Fibroblast of pulmonary artery (primary cell): ENCODE measurements around the gene FUT6.

Experiments used
- DNase-seq: peaks from one replicate; pipeline ENCODE4 v3.0.0-alpha.2; 2010; ENCODE audit warnings: low read depth
- H3K4me3 ChIP-seq: replicated peaks from 2 replicates; pipeline ENCODE4 v1.5.1; 2011; ENCODE audit warnings: low read depth, mild to moderate bottlenecking, control low read depth, low read length, moderate library complexity
- CTCF ChIP-seq: IDR thresholded peaks from 2 replicates; pipeline ENCODE4 v1.5.1; 2011; ENCODE audit warnings: mild to moderate bottlenecking, control low read depth, low read length, inconsistent platforms; ENCODE audit errors: missing control alignments

The FUT6 gene

GRCh38 chr19:5837761-5838352 is 1.6 kb downstream of the FUT6 start:
- TF ChIP-seq CTCF, result no peak
- DNase-seq, result no peak
- H3K4me3 ChIP-seq, result no peak overlapping the region

- no peak for TF ChIP-seq CTCF
- DNase-seq, result no peak
- no peak overlapping the region for H3K4me3 ChIP-seq
Measured at GRCh38 chr19:5832527-5833216, 6.8 kb downstream of the FUT6 start.

- H3K4me3 ChIP-seq, result no peak overlapping the region
- TF ChIP-seq CTCF, result no peak
- no peak for DNase-seq
Measured at GRCh38 chr19:5832061-5832460, 7.4 kb downstream of the FUT6 start.

- H3K4me3 ChIP-seq, result no peak overlapping the region
- DNase-seq, result no peak
- TF ChIP-seq CTCF, result no peak
Measured at GRCh38 chr19:5831159-5831558, 8.3 kb downstream of the FUT6 start.

- DNase-seq, result no peak
- no peak overlapping the region for H3K4me3 ChIP-seq
- TF ChIP-seq CTCF, result no peak
Measured at GRCh38 chr19:5829567-5830310, 9.8 kb downstream of the FUT6 start.

- no peak for TF ChIP-seq CTCF
- peak; percentile 13 for DNase-seq
- H3K4me3 ChIP-seq, result peak overlapping the region; percentile 69
Measured at GRCh38 chr19:5828661-5829566, 10.6 kb downstream of the FUT6 start.
